ENCODE measurements around the gene POLR3K. TPM values are rescaled to one million over a fixed set of nuclear protein-coding genes. Genes with fewer than 3 reads are reported as not detected.
A peak's percentile ranks its signal among the peaks of the same experiment; 100 is the strongest.

Gene POLR3K
- total RNA-seq, 1 donor from 2014 or later: 12.1 TPM

GRCh38 chr16:88613-89012 lies 35.2 kb upstream of the POLR3K start:
- Histone ChIP-seq H3K4me1 (peaks cover 30% of the 10 kb centered on the region), H3K27me3 (ENCODE audit: low read depth) (no peaks in the 10 kb centered on the region), H3K9me3 (no peaks in the 10 kb centered on the region), H3K36me3 (peaks cover 69% of the 10 kb centered on the region), H3K4me3 (no peak overlapping the region), H3K27ac (no peak overlapping the region)
- TF ChIP-seq CTCF (IDR thresholded peaks at IDR 0.05): no peak
- DNase-seq (peak; percentile 34), ATAC-seq (no peak)
- intact Hi-C loops (cut with DNase I): no loop called here

DNA sequence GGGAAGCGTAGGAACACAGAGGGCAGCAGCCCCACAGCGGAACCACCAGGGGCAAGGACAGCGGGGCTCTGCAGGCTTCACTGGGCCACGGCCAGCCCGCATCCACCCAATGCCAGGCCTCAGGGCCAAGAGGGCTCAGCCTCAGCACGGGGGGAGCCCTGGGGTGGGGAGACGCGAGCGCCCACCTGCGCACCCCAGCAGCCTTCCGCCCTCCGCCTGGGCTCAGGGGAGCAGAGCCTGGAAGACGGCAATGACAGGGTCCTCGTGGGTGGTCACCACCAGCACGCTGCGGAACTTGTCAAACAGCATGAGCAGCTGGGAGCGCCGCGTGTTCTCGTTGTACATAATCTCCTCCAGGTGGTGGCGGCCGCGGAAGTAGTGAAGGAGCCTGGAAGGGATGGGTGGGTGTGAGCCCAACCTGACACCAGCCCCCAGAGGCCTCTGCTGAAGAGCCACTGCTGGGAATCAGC lies 33.1 kb upstream of the POLR3K start:
- no peak for TF ChIP-seq CTCF (IDR thresholded peaks at IDR 0.05)
- H3K36me3 ChIP-seq: peaks cover 63% of the 10 kb centered on the region
- DNase-seq (no peak), ATAC-seq (no peak)
- H3K4me1 ChIP-seq: peaks cover 33% of the 10 kb centered on the region
- no peaks in the 10 kb centered on the region for H3K27me3 ChIP-seq (ENCODE audit: low read depth)
- intact Hi-C loops (cut with DNase I): no loop called here
- H3K9me3 ChIP-seq: no peaks in the 10 kb centered on the region
- peak overlapping the region; percentile 85 for H3K27ac ChIP-seq
- H3K4me3 ChIP-seq: no peak overlapping the region

DNA sequence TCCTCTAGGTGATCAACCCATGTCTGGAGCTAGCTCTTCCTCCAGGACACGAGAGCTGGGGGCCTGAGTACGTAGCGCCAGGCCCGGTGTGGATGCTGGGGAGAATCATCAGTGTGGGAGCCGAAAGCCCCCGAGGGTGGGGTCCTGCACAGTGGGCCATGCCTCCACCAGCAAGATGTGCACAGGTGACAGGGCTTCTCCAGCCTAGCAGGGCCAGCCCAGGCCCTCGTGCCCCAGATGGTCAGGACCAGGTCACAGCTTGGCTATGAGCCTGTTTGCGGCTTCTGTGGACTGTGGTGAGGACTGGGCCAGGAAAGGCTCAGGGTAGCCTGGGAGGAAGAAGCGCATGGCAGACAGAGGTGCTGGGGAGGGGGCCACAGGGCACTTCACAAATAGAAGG lies 32.5 kb upstream of the POLR3K start:
- no peak for TF ChIP-seq CTCF (IDR thresholded peaks at IDR 0.05)
- no peak overlapping the region for H3K4me3 ChIP-seq
- H3K36me3 ChIP-seq: peaks cover 64% of the 10 kb centered on the region
- peaks cover 33% of the 10 kb centered on the region for H3K4me1 ChIP-seq
- intact Hi-C loops (cut with DNase I): no loop called here
- ATAC-seq (no peak), DNase-seq (no peak)
- H3K27ac ChIP-seq: peak overlapping the region; percentile 85
- H3K27me3 ChIP-seq (ENCODE audit: low read depth): no peaks in the 10 kb centered on the region
- no peaks in the 10 kb centered on the region for H3K9me3 ChIP-seq

- no peak for DNase-seq
- Histone ChIP-seq H3K4me1 (peaks cover 33% of the 10 kb centered on the region), H3K4me3 (no peak overlapping the region), H3K27me3 (ENCODE audit: low read depth) (no peaks in the 10 kb centered on the region), H3K9me3 (no peaks in the 10 kb centered on the region), H3K36me3 (peaks cover 65% of the 10 kb centered on the region), H3K27ac (peak overlapping the region; percentile 85)
- no peak for TF ChIP-seq CTCF (IDR thresholded peaks at IDR 0.05)
- ATAC-seq: peak in 1 of 2 donors; percentile 4
- intact Hi-C loops (cut with DNase I): no loop called here
Observed at GRCh38 chr16:85407-85782, 32.0 kb upstream of the POLR3K start.

- Histone ChIP-seq H3K9me3 (no peaks in the 10 kb centered on the region), H3K27ac (peak overlapping the region; percentile 85), H3K27me3 (ENCODE audit: low read depth) (no peaks in the 10 kb centered on the region), H3K4me3 (peak overlapping the region; percentile 2), H3K4me1 (peaks cover 33% of the 10 kb centered on the region), H3K36me3 (peaks cover 65% of the 10 kb centered on the region)
- intact Hi-C loops (cut with DNase I): no loop called here
- no peak for DNase-seq
- no peak for TF ChIP-seq CTCF (IDR thresholded peaks at IDR 0.05)
- ATAC-seq: peak; percentile 71 to 72
Observed at GRCh38 chr16:84718-85406, 31.5 kb upstream of the POLR3K start.
